ENCODE measurements around the gene PDE8B.
"Not testable (repeated sequence)": the region's sequence is repeated elsewhere in the genome, so short reads cannot be mapped to it uniquely, and the experiment has no call there.

The PDE8B gene

DNA sequence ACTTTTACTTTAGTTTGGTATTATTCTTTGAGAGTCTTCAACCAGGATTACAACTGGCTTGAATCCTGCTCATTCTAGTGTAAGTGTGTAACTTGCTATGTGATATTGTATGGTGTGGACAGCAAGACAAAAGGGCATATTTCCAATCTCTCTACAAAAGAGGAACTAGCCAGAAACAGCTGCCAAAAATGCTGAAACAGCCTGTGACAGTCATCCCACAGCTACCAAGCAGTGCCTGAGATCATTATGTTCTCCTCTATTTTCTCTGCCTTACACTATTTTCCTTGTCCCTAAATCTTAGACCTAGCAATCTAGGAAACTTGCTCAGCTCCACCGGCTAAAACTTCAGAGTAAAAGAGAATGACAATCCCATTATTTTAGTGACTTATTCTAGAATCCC is 238.8 kb downstream of the PDE8B start:
- DNase-seq (ENCODE audit: low read depth): no peak

DNA sequence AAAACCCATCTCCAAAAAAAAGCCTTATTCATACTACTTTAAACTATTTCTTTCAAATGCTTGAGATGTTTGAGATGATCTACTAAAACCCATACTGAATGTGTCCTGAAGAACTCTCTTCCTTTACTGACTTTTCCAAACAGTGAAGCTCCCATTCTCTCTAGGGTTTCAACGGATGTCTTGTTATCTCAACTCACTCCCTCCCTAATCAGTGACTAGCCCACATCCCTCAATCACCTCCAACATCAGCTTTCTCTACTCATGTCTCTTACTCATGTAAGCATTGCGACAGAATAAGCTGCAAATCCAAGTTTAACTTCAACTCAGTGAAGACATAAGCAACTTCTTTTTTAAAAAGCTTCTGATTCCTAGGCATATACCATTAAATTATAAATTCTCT is 239.5 kb downstream of the PDE8B start:
- DNase-seq (ENCODE audit: low read depth): no peak

DNA sequence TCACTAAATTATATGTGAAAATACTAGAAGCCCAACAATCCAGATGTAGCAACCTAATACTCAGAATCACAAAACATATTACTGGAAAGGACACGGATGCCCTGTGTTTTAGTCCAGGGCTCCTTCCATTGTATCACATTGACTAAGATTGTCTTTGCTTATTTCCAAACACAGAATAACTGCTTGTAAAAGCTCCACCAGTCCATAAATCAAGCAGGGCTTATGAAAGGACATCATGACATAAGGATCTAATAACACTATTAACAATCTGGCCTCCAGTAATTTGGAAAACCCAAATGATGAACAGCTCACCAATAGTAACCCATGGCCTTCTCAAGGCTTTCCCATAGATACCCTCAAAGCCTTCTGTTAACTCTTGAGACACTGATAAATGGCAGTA is 241.9 kb downstream of the PDE8B start:
- DNase-seq (ENCODE audit: low read depth): no peak

DNA sequence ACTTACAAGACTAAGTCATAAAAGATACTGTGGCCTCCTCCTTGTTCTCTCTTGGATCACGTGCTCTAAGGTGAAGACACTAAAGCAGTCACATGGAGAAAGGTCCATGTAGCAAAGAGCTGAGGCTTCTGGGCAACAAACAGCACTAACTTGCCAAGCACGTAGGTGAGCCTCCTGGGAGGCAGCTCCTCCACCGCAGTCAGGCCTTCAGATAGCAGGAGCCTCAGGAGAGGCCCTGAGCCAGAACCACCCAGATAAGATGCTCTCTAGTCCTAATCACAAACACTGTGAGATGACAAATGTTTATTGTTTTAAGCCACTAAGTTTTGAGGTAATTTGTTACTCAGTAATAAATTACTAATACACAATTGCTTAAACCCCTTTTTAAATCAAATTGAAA is 243.6 kb downstream of the PDE8B start:
- no peak for DNase-seq (ENCODE audit: low read depth)

DNA sequence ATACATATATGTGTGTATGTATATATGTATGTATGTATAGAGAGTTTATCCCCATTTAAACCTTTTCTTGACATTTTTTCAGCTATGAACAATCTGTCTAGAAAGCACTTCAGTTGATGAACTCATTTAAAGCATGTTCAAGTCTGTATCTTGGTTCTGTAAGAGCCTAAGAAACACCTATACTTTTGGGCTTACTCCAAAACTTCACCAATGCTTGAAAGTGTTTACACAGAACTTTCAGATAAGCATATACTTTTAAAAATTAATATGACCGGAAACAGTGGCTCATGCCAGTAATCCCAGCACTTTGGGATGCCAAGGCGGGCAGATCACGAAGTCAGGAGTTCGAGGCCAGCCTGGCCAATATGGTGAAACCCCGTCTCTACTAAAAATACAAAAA is 250.8 kb downstream of the PDE8B start:
- DNase-seq (ENCODE audit: low read depth): no peak

DNA sequence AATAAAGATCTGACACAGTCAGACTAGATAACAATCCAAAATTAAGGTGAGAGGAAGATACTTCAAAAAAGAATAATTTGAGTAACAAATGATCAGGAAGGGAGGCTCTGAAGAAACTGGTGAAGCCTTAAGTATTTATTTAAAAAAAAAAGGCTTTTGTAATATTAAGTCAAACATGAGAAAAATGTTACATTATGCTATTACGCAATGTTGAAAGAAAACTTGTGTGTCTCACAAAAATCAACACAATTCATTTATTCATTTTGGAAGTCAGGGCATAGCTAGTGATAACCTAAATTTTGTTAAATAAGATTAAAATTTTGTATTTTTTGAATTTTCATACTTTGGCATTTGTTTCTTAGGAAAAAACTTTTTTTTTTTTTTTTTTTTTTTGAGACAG is 253.4 kb downstream of the PDE8B start:
- no peak for DNase-seq (ENCODE audit: low read depth)

DNA sequence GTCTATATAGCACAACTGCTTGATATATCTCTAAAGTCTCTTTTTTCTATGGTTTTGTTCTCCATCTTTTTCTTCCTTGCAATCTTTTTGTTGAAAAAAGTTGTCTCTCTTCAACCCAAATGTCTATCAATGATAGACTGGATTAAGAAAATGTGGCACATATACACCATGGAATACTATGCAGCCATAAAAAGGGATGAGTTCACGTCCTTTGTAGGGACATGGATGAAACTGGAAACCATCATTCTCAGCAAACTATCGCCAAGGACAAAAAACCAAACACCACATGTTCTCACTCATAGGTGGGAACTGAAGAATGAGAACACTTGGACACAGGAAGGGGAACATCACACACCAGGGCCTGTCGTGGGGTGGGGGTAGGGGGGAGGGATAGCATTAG is 258.4 kb downstream of the PDE8B start:
- DNase-seq (ENCODE audit: low read depth): not testable (repeated sequence)

DNA sequence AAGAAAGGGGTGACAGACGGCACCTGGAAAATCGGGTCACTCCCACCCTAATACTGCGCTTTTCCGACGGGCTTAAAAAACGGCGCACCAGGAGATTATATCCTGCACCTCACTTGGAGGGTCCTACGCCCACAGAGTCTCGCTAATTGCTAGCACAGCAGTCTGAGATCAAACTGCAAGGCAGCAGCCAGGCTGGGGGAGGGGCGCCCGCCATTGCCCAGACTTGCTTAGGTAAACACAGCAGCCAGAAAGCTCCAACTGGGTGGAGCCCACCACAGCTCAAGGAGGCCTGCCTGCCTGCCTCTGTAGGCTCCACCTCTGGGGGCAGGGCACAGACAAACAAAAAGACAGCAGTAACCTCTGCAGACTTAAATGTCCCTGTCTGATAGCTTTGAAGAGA is 264.6 kb downstream of the PDE8B start:
- not testable (repeated sequence) for DNase-seq (ENCODE audit: low read depth)

All from non-pigmented ciliary epithelial cell (primary cell).